HL-60 (cell line): ENCODE results near the gene MAPK9.

Source experiments
- TF ChIP-seq, protein P1 (sequence below): IDR thresholded peaks from one replicate; pipeline ENCODE4 v1.5.1; 2011; ENCODE audit warnings: low read length, control low read depth, inconsistent platforms; ENCODE audit not compliant: insufficient read depth
- TF ChIP-seq, protein P2 (sequence below): IDR thresholded peaks from 2 replicates; pipeline ENCODE4 v1.6.1; 2012; ENCODE audit warnings: low read depth; ENCODE audit not compliant: insufficient replicate concordance

GRCh38 chr5:180241600-180241999, 50.3 kb downstream of the MAPK9 start:
- TF ChIP-seq, protein P1, sequence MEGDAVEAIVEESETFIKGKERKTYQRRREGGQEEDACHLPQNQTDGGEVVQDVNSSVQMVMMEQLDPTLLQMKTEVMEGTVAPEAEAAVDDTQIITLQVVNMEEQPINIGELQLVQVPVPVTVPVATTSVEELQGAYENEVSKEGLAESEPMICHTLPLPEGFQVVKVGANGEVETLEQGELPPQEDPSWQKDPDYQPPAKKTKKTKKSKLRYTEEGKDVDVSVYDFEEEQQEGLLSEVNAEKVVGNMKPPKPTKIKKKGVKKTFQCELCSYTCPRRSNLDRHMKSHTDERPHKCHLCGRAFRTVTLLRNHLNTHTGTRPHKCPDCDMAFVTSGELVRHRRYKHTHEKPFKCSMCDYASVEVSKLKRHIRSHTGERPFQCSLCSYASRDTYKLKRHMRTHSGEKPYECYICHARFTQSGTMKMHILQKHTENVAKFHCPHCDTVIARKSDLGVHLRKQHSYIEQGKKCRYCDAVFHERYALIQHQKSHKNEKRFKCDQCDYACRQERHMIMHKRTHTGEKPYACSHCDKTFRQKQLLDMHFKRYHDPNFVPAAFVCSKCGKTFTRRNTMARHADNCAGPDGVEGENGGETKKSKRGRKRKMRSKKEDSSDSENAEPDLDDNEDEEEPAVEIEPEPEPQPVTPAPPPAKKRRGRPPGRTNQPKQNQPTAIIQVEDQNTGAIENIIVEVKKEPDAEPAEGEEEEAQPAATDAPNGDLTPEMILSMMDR: no peak
- TF ChIP-seq, protein P2, sequence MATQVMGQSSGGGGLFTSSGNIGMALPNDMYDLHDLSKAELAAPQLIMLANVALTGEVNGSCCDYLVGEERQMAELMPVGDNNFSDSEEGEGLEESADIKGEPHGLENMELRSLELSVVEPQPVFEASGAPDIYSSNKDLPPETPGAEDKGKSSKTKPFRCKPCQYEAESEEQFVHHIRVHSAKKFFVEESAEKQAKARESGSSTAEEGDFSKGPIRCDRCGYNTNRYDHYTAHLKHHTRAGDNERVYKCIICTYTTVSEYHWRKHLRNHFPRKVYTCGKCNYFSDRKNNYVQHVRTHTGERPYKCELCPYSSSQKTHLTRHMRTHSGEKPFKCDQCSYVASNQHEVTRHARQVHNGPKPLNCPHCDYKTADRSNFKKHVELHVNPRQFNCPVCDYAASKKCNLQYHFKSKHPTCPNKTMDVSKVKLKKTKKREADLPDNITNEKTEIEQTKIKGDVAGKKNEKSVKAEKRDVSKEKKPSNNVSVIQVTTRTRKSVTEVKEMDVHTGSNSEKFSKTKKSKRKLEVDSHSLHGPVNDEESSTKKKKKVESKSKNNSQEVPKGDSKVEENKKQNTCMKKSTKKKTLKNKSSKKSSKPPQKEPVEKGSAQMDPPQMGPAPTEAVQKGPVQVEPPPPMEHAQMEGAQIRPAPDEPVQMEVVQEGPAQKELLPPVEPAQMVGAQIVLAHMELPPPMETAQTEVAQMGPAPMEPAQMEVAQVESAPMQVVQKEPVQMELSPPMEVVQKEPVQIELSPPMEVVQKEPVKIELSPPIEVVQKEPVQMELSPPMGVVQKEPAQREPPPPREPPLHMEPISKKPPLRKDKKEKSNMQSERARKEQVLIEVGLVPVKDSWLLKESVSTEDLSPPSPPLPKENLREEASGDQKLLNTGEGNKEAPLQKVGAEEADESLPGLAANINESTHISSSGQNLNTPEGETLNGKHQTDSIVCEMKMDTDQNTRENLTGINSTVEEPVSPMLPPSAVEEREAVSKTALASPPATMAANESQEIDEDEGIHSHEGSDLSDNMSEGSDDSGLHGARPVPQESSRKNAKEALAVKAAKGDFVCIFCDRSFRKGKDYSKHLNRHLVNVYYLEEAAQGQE: no peak
